Astrocyte (in vitro differentiated cells and primary cell): Measurements from ENCODE around the gene NAIP.
"Not testable (repeated sequence)": the region's sequence is repeated elsewhere in the genome, so short reads cannot be mapped to it uniquely, and the experiment has no call there.

ENCODE experiments used
- CTCF ChIP-seq: IDR thresholded peaks from 2 replicates; pipeline ENCODE4 v1.5.1; 2011; ENCODE audit warnings: low read depth, mild to moderate bottlenecking, inconsistent platforms, low read length, moderate library complexity; ENCODE audit not compliant: insufficient read depth
- EZH2 ChIP-seq: IDR thresholded peaks from 2 replicates; pipeline ENCODE4 v1.6.1; 2012; ENCODE audit warnings: mild to moderate bottlenecking, low read length, inconsistent platforms; ENCODE audit not compliant: insufficient read depth

GRCh38 chr5:71044808-71045207 lies 19.7 kb upstream of the NAIP start:
- TF ChIP-seq CTCF, EZH2: not testable (repeated sequence)
